Occipital lobe (tissue), 2 donors: ENCODE results near the gene LIF. TPM values are rescaled to one million over a fixed set of nuclear protein-coding genes. Genes with fewer than 3 reads are reported as not detected.

Source experiments
- DNase-seq: peaks from one replicate; lab custom pipeline; 2025; lab: John Stamatoyannopoulos, UW
- total RNA-seq: library from RNA; depleted of rRNA; stranded (reverse); fragments of >200 nt; gene quantifications from one replicate; pipeline ENCODE4 v1.2.3, GENCODE V29; 2014

The LIF gene
- total RNA-seq, 1 donor from 2014 or later: not detected

GRCh38 chr22:30191040-30191701 is 55.4 kb downstream of the LIF start:
- DNase-seq: no peak

- no peak for DNase-seq
Measured at GRCh38 chr22:30190574-30190973, 56.0 kb downstream of the LIF start.

Other genes starting within 250 kb of the LIF start
- 0.78 TPM for gene HORMAD2, start 166.3 kb downstream of the LIF start, total RNA-seq
- 0.31 TPM for gene OSM, start 20.1 kb upstream of the LIF start, total RNA-seq
- 2.7 TPM for gene CASTOR1, start 42.7 kb upstream of the LIF start, total RNA-seq
- 10.0 TPM for gene TBC1D10A, start 80.2 kb upstream of the LIF start, total RNA-seq
- 16.1 TPM for gene SF3A1, start 110.1 kb upstream of the LIF start, total RNA-seq
- gene CCDC157, start 110.2 kb upstream of the LIF start, total RNA-seq: 5.6 TPM
- gene RNF215, start 140.7 kb upstream of the LIF start, total RNA-seq: 25.7 TPM
- gene SEC14L2, start 150.3 kb upstream of the LIF start, total RNA-seq: 9.5 TPM
- gene MTFP1, start 179.0 kb upstream of the LIF start, total RNA-seq: 2.3 TPM
- gene SEC14L3, start 225.3 kb upstream of the LIF start, total RNA-seq: not detected